ENCODE measurements around the gene RPS14. TPM values are rescaled to one million over a fixed set of nuclear protein-coding genes. Genes with fewer than 3 reads are reported as not detected.
A peak's percentile ranks its signal among the peaks of the same experiment; 100 is the strongest.

The RPS14 gene
- total and polyA plus RNA-seq, 10 of the 15 experiments (the other 5 are each of a cell fraction or from before 2014, with no cell fraction given): 2,295 to 4,047 (median 2,787) TPM

- no peak for TF ChIP-seq MTA3 (IDR thresholded peaks at IDR 0.05; ENCODE audit: borderline replicate concordance, low read length)
- no peak for TF ChIP-seq TCF7 (IDR thresholded peaks at IDR 0.05; ENCODE audit: borderline replicate concordance)
- TF ChIP-seq POLR2A (IDR thresholded peaks at IDR 0.05; ENCODE audit: low read depth, low read length): peak; percentile 37
- no peak; the same call in 1 of the 2 replicates for TF ChIP-seq BCLAF1 (IDR thresholded peaks at IDR 0.05)
- no peak for TF ChIP-seq FOS (IDR thresholded peaks at IDR 0.05; ENCODE audit: borderline replicate concordance, extremely low read depth, insufficient read length)
- TF ChIP-seq, protein P1, sequence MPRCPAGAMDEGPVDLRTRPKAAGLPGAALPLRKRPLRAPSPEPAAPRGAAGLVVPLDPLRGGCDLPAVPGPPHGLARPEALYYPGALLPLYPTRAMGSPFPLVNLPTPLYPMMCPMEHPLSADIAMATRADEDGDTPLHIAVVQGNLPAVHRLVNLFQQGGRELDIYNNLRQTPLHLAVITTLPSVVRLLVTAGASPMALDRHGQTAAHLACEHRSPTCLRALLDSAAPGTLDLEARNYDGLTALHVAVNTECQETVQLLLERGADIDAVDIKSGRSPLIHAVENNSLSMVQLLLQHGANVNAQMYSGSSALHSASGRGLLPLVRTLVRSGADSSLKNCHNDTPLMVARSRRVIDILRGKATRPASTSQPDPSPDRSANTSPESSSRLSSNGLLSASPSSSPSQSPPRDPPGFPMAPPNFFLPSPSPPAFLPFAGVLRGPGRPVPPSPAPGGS (IDR thresholded peaks at IDR 0.05; ENCODE audit: borderline replicate concordance, insufficient read depth, low read depth, low read length, poor library complexity, severe bottlenecking): peak; percentile 21
- no peak for TF ChIP-seq NR2C1 (IDR thresholded peaks at IDR 0.05)
- no peak for TF ChIP-seq CBFB (IDR thresholded peaks at IDR 0.05; ENCODE audit: low read depth)
- no peak for TF ChIP-seq SMARCA5 (IDR thresholded peaks at IDR 0.05)
- TF ChIP-seq IKZF2 (IDR thresholded peaks at IDR 0.05): no peak
Measured at GRCh38 chr5:150404535-150404934, 45.0 kb downstream of the RPS14 start (continued).

Measured in GM12878 (cell line).